Testis (tissue), 3 donors: Measurements from ENCODE around the gene FAM209B. TPM values are rescaled to one million over a fixed set of nuclear protein-coding genes. Genes with fewer than 3 reads are reported as not detected.

Experiments
- DNase-seq: peaks from one replicate; pipeline ENCODE4 v3.0.0-alpha.2; 2019
- H3K27ac ChIP-seq, 2 donors: fragments of 200-600 bp; sonication (generic); one replicate each; pipeline ENCODE4 v1.5.1; 2019
- H3K27me3 ChIP-seq: fragments of 200-600 bp; sonication (generic); one replicate; pipeline ENCODE4 v1.5.1; 2019
- H3K36me3 ChIP-seq: fragments of 200-600 bp; sonication (generic); one replicate; pipeline ENCODE4 v1.5.1; 2017; ENCODE audit warnings: low read depth; ENCODE audit errors: missing control alignments
- H3K4me1 ChIP-seq: fragments of 200-600 bp; sonication (generic); one replicate; pipeline ENCODE4 v1.5.1; 2019
- H3K4me3 ChIP-seq, 2 donors: fragments of 200-600 bp; sonication (generic); one replicate each; pipeline ENCODE4 v1.5.1; 2017 to 2019
- H3K9me3 ChIP-seq: fragments of 200-600 bp; sonication (generic); one replicate; pipeline ENCODE4 v1.5.1; 2017
- POLR2A ChIP-seq: fragments of 450-650 bp; IDR thresholded peaks from one replicate; pipeline ENCODE4 v1.6.1; 2017; ENCODE audit warnings: antibody characterized with exemption, mild to moderate bottlenecking, moderate library complexity
- WGBS, 2 donors: methylation state at CpG; one replicate each; pipeline ENCODE4 v1.1.5; 2018; 5-methylcytosine and 5-hydroxymethylcytosine counted together
- intact Hi-C: fragments of 100-400 bp; cut with DNase I; formaldehyde crosslinking; loops from one replicate; pipeline ENCODE4 v1.15.1; 2023; ENCODE audit warnings: low total_unique reads
- polyA plus RNA-seq: library from polyadenylated mRNA; stranded (reverse); fragments of 350-450 nt; fragmentation: Illumina TruSeq; extraction: RNeasy Lipid Tissue Mini Kit (QIAGEN cat#74804); gene quantifications from one replicate; pipeline ENCODE4 v1.2.3, GENCODE V29; 2014; ENCODE audit warnings: low read depth, low replicate concordance; ENCODE audit not compliant: insufficient read depth
- total RNA-seq, 2 donors: library from RNA; depleted of rRNA; stranded (reverse); fragments of >200 nt; gene quantifications; one replicate each; pipeline ENCODE4 v1.2.3, GENCODE V29; 2016
- TF ChIP-seq, protein P1 (sequence below), 3 experiments: fragments of 450-650 bp in 2 of 3; fragments of 200-600 bp in 1 of 3; sonication (generic) in 1 of 3; IDR thresholded peaks; one replicate each; pipeline ENCODE4 v1.5.1; 2016 to 2019; ENCODE audit warnings: antibody characterized with exemption in 3 of 3, mild to moderate bottlenecking in 2 of 3, moderate library complexity in 1 of 3

FAM209B gene
- total and polyA plus RNA-seq, 3 donors from 2014 or later = 50.7 to 153 (median 89.4) TPM

DNA sequence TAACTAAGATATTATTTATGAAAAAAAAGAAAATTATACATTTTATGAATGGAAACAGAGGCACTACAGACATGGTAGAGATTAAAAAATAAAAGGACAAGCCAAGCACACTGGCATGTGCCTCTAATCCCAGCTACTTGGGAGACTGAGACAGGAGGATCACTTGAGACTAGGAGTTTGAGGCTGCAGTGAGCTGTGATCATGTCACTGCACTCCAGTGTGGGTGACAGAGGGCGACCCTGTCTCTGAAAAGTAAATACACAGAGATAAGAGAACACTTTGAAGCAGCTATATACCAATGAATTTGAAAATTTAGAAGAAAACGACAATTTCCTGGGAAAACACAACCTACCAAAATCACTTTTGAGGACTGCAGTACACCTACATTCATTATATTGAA is 48.7 kb downstream of the FAM209B start:
- TF ChIP-seq, protein P1, sequence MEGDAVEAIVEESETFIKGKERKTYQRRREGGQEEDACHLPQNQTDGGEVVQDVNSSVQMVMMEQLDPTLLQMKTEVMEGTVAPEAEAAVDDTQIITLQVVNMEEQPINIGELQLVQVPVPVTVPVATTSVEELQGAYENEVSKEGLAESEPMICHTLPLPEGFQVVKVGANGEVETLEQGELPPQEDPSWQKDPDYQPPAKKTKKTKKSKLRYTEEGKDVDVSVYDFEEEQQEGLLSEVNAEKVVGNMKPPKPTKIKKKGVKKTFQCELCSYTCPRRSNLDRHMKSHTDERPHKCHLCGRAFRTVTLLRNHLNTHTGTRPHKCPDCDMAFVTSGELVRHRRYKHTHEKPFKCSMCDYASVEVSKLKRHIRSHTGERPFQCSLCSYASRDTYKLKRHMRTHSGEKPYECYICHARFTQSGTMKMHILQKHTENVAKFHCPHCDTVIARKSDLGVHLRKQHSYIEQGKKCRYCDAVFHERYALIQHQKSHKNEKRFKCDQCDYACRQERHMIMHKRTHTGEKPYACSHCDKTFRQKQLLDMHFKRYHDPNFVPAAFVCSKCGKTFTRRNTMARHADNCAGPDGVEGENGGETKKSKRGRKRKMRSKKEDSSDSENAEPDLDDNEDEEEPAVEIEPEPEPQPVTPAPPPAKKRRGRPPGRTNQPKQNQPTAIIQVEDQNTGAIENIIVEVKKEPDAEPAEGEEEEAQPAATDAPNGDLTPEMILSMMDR (IDR thresholded peaks at IDR 0.05) = no peak
- 75 to 80% methylated on average over 2 of the region's 2 CpGs for WGBS, 2 donors
- Histone ChIP-seq H3K9me3 (no peaks in the 10 kb centered on the region), H3K4me1 (no peaks in the 10 kb centered on the region), H3K4me3 (no peak overlapping the region), H3K27ac (no peak overlapping the region), H3K36me3 (no peaks in the 10 kb centered on the region), H3K27me3 (no peaks in the 10 kb centered on the region)
- DNase-seq = no peak
- intact Hi-C loops = no loop called here

DNA sequence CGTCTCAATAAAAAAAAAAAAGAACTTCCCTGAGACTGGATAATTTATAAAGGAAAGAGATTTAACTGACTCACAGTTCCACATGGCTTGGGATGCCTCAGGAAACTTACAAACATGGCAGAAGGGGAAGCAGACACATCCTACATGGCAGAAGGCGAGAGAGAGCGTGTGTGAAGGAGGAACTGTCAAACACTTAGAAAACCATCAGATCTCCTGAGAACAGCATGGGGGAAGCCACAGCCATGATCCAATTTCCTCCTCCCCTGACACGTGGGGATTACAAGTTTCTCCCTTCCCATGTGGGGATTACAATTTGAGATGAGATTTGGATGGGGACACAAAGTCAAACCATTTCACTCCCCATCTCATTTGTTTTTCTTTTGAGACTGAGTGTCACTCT is 49.5 kb downstream of the FAM209B start:
- H3K27ac ChIP-seq = no peak overlapping the region
- H3K36me3 ChIP-seq = no peaks in the 10 kb centered on the region
- no peak for TF ChIP-seq POLR2A
- TF ChIP-seq, protein P1 (IDR thresholded peaks at IDR 0.05) = no peak
- H3K27me3 ChIP-seq = no peaks in the 10 kb centered on the region
- no peaks in the 10 kb centered on the region for H3K4me1 ChIP-seq
- no peak for DNase-seq
- no peaks in the 10 kb centered on the region for H3K9me3 ChIP-seq
- intact Hi-C loops = no loop called here
- WGBS, 2 donors = 77 to 82% methylated on average over 4 of the region's 4 CpGs
- no peak overlapping the region for H3K4me3 ChIP-seq

DNA sequence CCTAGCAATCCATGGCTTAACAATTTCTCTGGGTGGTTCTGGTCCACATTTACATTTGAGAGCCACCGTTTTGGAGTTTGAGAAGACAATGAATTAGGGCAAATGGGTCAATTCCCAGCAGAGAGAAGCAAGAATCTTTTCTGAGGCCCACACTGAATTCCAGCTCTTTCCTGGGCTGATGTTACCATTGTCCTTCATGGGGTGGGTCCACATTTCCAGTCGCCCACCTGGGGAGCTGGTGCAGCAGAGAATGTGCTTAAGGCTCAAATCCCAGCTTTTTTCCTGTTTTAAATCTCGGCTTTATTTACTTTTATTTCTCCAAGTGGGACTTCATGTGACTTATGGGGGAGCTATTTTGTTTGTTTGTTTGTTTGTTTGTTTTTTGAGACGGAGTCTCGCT is 51.9 kb downstream of the FAM209B start:
- no peak for DNase-seq
- intact Hi-C loops = no loop called here
- no peaks in the 10 kb centered on the region for H3K4me1 ChIP-seq
- WGBS, 2 donors = 62 to 63% methylated on average over 5 of the region's 5 CpGs
- no peaks in the 10 kb centered on the region for H3K9me3 ChIP-seq
- no peak for TF ChIP-seq POLR2A
- TF ChIP-seq, protein P1 (IDR thresholded peaks at IDR 0.05) = no peak
- H3K27ac ChIP-seq = no peak overlapping the region
- H3K4me3 ChIP-seq = no peak overlapping the region
- no peaks in the 10 kb centered on the region for H3K36me3 ChIP-seq
- H3K27me3 ChIP-seq = no peaks in the 10 kb centered on the region

Other genes starting within 250 kb of the FAM209B start
- gene FAM210B, start 174.3 kb upstream of the FAM209B start, total RNA-seq = 10 to 100 TPM; 26.7 to 33.9 TPM
- 29.5 TPM for gene FAM210B, start 174.3 kb upstream of the FAM209B start, polyA plus RNA-seq
- gene AURKA, start 141.0 kb upstream of the FAM209B start, total RNA-seq = 10 to 100 TPM; 27.2 to 35.4 TPM
- 87.6 TPM for gene AURKA, start 141.0 kb upstream of the FAM209B start, polyA plus RNA-seq
- gene CSTF1, start 140.6 kb upstream of the FAM209B start, total RNA-seq = 10 to 100 TPM; 41.8 to 53.3 TPM
- gene CSTF1, start 140.6 kb upstream of the FAM209B start, polyA plus RNA-seq = 80.6 TPM
- 1 to 10 TPM in 1 of 2 donors, under 1 TPM in 1; 0.79 to 1.8 TPM for gene CASS4, start 121.0 kb upstream of the FAM209B start, total RNA-seq
- 0.92 TPM for gene CASS4, start 121.0 kb upstream of the FAM209B start, polyA plus RNA-seq
- 10 to 100 TPM; 76.4 to 80.4 TPM for gene RTF2, start 64.6 kb upstream of the FAM209B start, total RNA-seq
- gene RTF2, start 64.6 kb upstream of the FAM209B start, polyA plus RNA-seq = 144 TPM
- gene FAM209A, start 8.5 kb upstream of the FAM209B start, total RNA-seq = 10 to 100 TPM; 31.3 to 53.7 TPM
- gene FAM209A, start 8.5 kb upstream of the FAM209B start, polyA plus RNA-seq = 111 TPM
- 1 to 10 TPM; 1.3 to 1.9 TPM for gene TFAP2C, start 96.1 kb downstream of the FAM209B start, total RNA-seq
- 1.4 TPM for gene TFAP2C, start 96.1 kb downstream of the FAM209B start, polyA plus RNA-seq